HEK293 (cell line): ENCODE data around the gene L3MBTL4.

Source experiments
- CTCF ChIA-PET: fragments of 350-600 bp; formaldehyde crosslinking; extraction: SDS; loops from one replicate; lab custom pipeline; 2021; ENCODE audit warnings: antibody characterized with exemption; lab: Yijun Ruan, JAX
- POLR2A ChIA-PET: fragments of 300-600 bp; formaldehyde crosslinking; extraction: SDS; loops from one replicate; lab custom pipeline; 2020; ENCODE audit warnings: antibody characterized with exemption, inconsistent platforms; lab: Yijun Ruan, JAX
- H3K27ac ChIP-seq: fragments of 200-500 bp; sonication (Bioruptor generic); 2 replicates; pipeline ENCODE4 v1.5.1; 2014; ENCODE audit warnings: low read depth, low read length, control low read depth, inconsistent platforms; ENCODE audit errors: extremely low read depth
- H3K36me3 ChIP-seq, 2 experiments: fragments of 200-500 bp in 1 of 2; sonication (Bioruptor generic) in 1 of 2; 1 replicate in 1 of 2; 2 replicates in 1 of 2; pipeline ENCODE4 v1.5.1; 2014 to 2017; ENCODE audit warnings: inconsistent platforms in 2 of 2, low read length in 2 of 2; ENCODE audit not compliant: control insufficient read depth in 2 of 2, insufficient read depth in 1 of 2
- H3K4me1 ChIP-seq: fragments of 200-500 bp; sonication (Bioruptor generic); 2 replicates; pipeline ENCODE4 v1.5.1; 2014; ENCODE audit warnings: mild to moderate bottlenecking, low read length, inconsistent platforms; ENCODE audit not compliant: control insufficient read depth, insufficient read depth
- H3K4me3 ChIP-seq: 2 replicates; pipeline ENCODE4 v1.5.1; 2011; ENCODE audit warnings: low read depth, mild to moderate bottlenecking, control low read depth, low read length, moderate library complexity
- H3K9me3 ChIP-seq: fragments of 200-500 bp; sonication (Bioruptor generic); 2 replicates; pipeline ENCODE4 v1.5.1; 2014; ENCODE audit warnings: low read depth, low read length, inconsistent platforms; ENCODE audit not compliant: control insufficient read depth, insufficient read depth
- GFI1B ChIP-seq: fragments of 450-650 bp; formaldehyde crosslinking; IDR thresholded peaks from 2 replicates; pipeline ENCODE4 v1.5.1; 2016; ENCODE audit warnings: missing biosample characterization, missing genetic modification characterization
- GLIS1 ChIP-seq: fragments of 450-650 bp; formaldehyde crosslinking; IDR thresholded peaks from 2 replicates; pipeline ENCODE4 v1.5.1; 2016; ENCODE audit warnings: missing biosample characterization, missing genetic modification characterization
- GLIS2 ChIP-seq: fragments of 450-650 bp; formaldehyde crosslinking; IDR thresholded peaks from 2 replicates; pipeline ENCODE4 v1.5.1; 2016; ENCODE audit warnings: missing biosample characterization, missing genetic modification characterization
- KLF10 ChIP-seq: fragments of 450-650 bp; IDR thresholded peaks from 2 replicates; pipeline ENCODE4 v1.5.1; 2018; ENCODE audit warnings: missing biosample characterization, mild to moderate bottlenecking, missing genetic modification characterization
- MEIS1 ChIP-seq: sonication (generic); formaldehyde crosslinking; IDR thresholded peaks from 2 replicates; pipeline ENCODE4 v1.8.1; 2022; ENCODE audit warnings: missing genetic modification reagents, mild to moderate bottlenecking, borderline replicate concordance
- MZF1 ChIP-seq: fragments of 450-650 bp; formaldehyde crosslinking; IDR thresholded peaks from 2 replicates; pipeline ENCODE4 v1.5.1; 2017; ENCODE audit warnings: missing biosample characterization, missing genetic modification characterization, borderline replicate concordance
- PRDM1 ChIP-seq: fragments of 450-650 bp; formaldehyde crosslinking; IDR thresholded peaks from 2 replicates; pipeline ENCODE4; 2016; ENCODE audit warnings: missing biosample characterization, missing genetic modification characterization
- ZIC2 ChIP-seq: fragments of 450-650 bp; formaldehyde crosslinking; IDR thresholded peaks from 2 replicates; pipeline ENCODE4 v1.5.1; 2016; ENCODE audit warnings: missing biosample characterization, missing genetic modification characterization
- ZNF174 ChIP-seq: fragments of 450-650 bp; formaldehyde crosslinking; IDR thresholded peaks from 2 replicates; pipeline ENCODE4 v1.5.0; 2017; ENCODE audit warnings: missing biosample characterization, mild to moderate bottlenecking, missing genetic modification characterization
- ZNF23 ChIP-seq: fragments of 450-650 bp; formaldehyde crosslinking; IDR thresholded peaks from 2 replicates; pipeline ENCODE4 v1.5.1; 2016; ENCODE audit warnings: missing biosample characterization, missing genetic modification characterization, borderline replicate concordance
- ZNF354C ChIP-seq: fragments of 450-650 bp; formaldehyde crosslinking; IDR thresholded peaks from 2 replicates; pipeline ENCODE4 v1.5.1; 2016; ENCODE audit warnings: missing biosample characterization, missing genetic modification characterization, low read depth, borderline replicate concordance
- ZNF48 ChIP-seq: fragments of 450-650 bp; formaldehyde crosslinking; IDR thresholded peaks from 2 replicates; pipeline ENCODE4 v1.5.1; 2016; ENCODE audit warnings: missing biosample characterization, missing genetic modification characterization
- ZNF555 ChIP-seq: fragments of 450-650 bp; formaldehyde crosslinking; conservative IDR thresholded peaks from 2 replicates; pipeline ENCODE4 v1.5.1; 2017; ENCODE audit warnings: missing biosample characterization, mild to moderate bottlenecking, missing genetic modification characterization, inconsistent platforms
- ZNF561 ChIP-seq: fragments of 450-650 bp; IDR thresholded peaks from 2 replicates; pipeline ENCODE4 v1.5.1; 2018; ENCODE audit warnings: missing biosample characterization, missing genetic modification characterization, borderline replicate concordance
- ZNF596 ChIP-seq: fragments of 450-650 bp; IDR thresholded peaks from 2 replicates; pipeline ENCODE4 v1.5.0; 2018; ENCODE audit warnings: missing biosample characterization, mild to moderate bottlenecking, missing genetic modification characterization, moderate library complexity
- ZNF660 ChIP-seq: fragments of 450-650 bp; IDR thresholded peaks from 2 replicates; pipeline ENCODE4 v1.5.1; 2018; ENCODE audit warnings: missing biosample characterization, mild to moderate bottlenecking, missing genetic modification characterization
- ZNF791 ChIP-seq: fragments of 450-650 bp; formaldehyde crosslinking; IDR thresholded peaks from 2 replicates; pipeline ENCODE4 v1.5.1; 2016; ENCODE audit warnings: missing biosample characterization, missing genetic modification characterization
- ZSCAN16 ChIP-seq: fragments of 450-650 bp; formaldehyde crosslinking; IDR thresholded peaks from 2 replicates; pipeline ENCODE4 v1.5.1; 2016; ENCODE audit warnings: missing biosample characterization, missing genetic modification characterization
- TF ChIP-seq, protein P1 (sequence below): fragments of 450-650 bp; formaldehyde crosslinking; IDR thresholded peaks from 2 replicates; pipeline ENCODE4 v1.5.1; 2017; ENCODE audit warnings: missing biosample characterization, missing genetic modification characterization
- TF ChIP-seq, protein P2 (sequence below): fragments of 450-650 bp; formaldehyde crosslinking; IDR thresholded peaks from 2 replicates; pipeline ENCODE4 v1.5.1; 2016; ENCODE audit warnings: missing biosample characterization, missing genetic modification characterization
- TF ChIP-seq, protein P3 (sequence below): fragments of 450-650 bp; formaldehyde crosslinking; IDR thresholded peaks from 2 replicates; pipeline ENCODE4 v1.5.1; 2016; ENCODE audit warnings: missing biosample characterization, missing genetic modification characterization
- TF ChIP-seq, protein P4 (sequence below): fragments of 450-650 bp; formaldehyde crosslinking; IDR thresholded peaks from 2 replicates; pipeline ENCODE4 v1.5.1; 2016; ENCODE audit warnings: missing biosample characterization, missing genetic modification characterization
- TF ChIP-seq, protein P5 (sequence below): fragments of 450-650 bp; formaldehyde crosslinking; IDR thresholded peaks from 2 replicates; pipeline ENCODE4 v1.5.1; 2016; ENCODE audit warnings: missing biosample characterization, missing genetic modification characterization
- TF ChIP-seq, protein P6 (sequence below): fragments of 450-650 bp; formaldehyde crosslinking; IDR thresholded peaks from 2 replicates; pipeline ENCODE4 v1.5.1; 2016; ENCODE audit warnings: missing biosample characterization, missing genetic modification characterization

Gene L3MBTL4

DNA sequence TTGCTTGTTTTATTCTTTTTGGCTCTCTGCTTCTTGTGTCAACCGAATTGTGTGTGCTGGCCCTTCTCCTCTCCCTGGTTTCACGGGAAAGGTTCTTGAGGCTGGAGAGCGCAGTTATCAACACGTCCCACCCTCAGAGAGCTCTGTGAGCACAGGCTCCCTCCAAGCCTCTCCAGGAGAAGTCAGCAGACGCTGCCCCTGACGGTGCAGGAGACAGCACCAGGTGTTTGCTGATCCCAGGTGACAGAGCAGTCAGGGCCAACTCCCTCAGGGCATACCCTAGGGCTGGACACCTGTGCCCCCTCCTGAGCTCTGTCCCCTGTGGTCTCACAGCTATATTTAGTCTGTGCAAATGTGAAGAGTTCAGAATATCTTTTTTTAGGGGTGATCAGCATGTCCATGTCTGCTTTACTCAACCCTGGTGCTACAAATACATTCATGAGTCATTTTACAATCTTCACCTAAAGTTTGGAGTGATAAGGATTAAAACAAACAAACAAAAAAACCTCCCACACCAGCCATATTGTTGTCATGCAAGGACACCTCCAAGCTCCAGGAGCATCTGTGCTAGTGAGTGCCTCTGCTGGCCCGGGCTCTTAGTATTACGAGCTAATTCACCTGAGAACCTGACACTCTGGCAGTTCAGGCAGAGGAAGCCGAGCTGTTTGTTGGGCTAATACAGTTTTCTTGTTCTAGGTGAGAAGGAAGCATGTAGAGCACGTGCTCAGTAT is 453.4 kb downstream of the L3MBTL4 start:
- H3K36me3 ChIP-seq: no peaks in the 10 kb centered on the region
- POLR2A ChIA-PET: no interaction called here
- no peak overlapping the region for H3K4me3 ChIP-seq
- TF ChIP-seq ZNF23 (tag by site-specific recombination) (no peak), ZNF660 (tag by site-specific recombination) (no peak), GLIS1 (tag by site-specific recombination) (no peak), ZSCAN16 (no peak), ZNF791 (tag by site-specific recombination) (no peak), MZF1 (tag by site-specific recombination) (no peak)
- TF ChIP-seq, protein P1, sequence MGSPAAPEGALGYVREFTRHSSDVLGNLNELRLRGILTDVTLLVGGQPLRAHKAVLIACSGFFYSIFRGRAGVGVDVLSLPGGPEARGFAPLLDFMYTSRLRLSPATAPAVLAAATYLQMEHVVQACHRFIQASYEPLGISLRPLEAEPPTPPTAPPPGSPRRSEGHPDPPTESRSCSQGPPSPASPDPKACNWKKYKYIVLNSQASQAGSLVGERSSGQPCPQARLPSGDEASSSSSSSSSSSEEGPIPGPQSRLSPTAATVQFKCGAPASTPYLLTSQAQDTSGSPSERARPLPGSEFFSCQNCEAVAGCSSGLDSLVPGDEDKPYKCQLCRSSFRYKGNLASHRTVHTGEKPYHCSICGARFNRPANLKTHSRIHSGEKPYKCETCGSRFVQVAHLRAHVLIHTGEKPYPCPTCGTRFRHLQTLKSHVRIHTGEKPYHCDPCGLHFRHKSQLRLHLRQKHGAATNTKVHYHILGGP (tag by site-specific recombination): no peak
- peaks cover 13% of the 10 kb centered on the region for H3K4me1 ChIP-seq
- no peaks in the 10 kb centered on the region for H3K9me3 ChIP-seq
- CTCF ChIA-PET: interaction anchor here (0.6 to 2.0 kb wide), 3 partner anchors 11 to 444 kb away, joined by 3 to 5 read pairs (median 5); no protein-coding TSS in a partner anchor
- H3K27ac ChIP-seq: no peak overlapping the region

DNA sequence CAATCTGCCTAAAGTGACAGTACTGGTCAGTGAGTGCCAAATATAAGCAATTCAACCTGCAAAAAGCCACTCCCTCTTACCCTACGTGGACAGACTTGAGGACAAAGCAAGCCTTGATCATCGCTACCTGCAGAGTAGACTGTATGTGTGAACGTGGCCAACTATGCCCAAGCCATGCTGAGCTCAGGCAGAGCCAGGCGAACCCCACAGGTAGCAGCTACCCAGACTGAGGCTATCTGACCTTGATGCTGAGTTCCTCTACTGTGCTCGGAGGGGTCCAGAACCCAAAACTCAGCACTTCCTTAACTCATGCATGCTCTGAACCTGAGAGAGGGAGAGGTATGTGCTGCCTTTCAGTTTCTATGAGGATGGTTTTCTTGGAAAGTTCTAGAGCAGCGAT is 455.9 kb downstream of the L3MBTL4 start:
- no peaks in the 10 kb centered on the region for H3K9me3 ChIP-seq
- ChIA-PET CTCF (interaction anchor here (1.0 kb wide), 1 partner anchor 16 kb away, joined by 6 read pairs; no protein-coding TSS in a partner anchor), POLR2A (no interaction called here)
- no peaks in the 10 kb centered on the region for H3K36me3 ChIP-seq
- peaks cover 13% of the 10 kb centered on the region for H3K4me1 ChIP-seq
- H3K4me3 ChIP-seq: no peak overlapping the region
- H3K27ac ChIP-seq: no peak overlapping the region
- TF ChIP-seq, protein P2, sequence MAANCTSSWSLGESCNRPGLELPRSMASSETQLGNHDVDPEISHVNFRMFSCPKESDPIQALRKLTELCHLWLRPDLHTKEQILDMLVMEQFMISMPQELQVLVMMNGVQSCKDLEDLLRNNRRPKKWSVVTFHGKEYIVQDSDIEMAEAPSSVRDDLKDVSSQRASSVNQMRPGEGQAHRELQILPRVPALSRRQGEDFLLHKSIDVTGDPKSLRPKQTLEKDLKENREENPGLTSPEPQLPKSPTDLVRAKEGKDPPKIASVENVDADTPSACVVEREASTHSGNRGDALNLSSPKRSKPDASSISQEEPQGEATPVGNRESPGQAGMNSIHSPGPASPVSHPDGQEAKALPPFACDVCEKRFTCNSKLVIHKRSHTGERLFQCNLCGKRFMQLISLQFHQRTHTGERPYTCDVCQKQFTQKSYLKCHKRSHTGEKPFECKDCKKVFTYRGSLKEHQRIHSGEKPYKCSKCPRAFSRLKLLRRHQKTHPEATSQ (tag by site-specific recombination): no peak
- TF ChIP-seq, protein P3, sequence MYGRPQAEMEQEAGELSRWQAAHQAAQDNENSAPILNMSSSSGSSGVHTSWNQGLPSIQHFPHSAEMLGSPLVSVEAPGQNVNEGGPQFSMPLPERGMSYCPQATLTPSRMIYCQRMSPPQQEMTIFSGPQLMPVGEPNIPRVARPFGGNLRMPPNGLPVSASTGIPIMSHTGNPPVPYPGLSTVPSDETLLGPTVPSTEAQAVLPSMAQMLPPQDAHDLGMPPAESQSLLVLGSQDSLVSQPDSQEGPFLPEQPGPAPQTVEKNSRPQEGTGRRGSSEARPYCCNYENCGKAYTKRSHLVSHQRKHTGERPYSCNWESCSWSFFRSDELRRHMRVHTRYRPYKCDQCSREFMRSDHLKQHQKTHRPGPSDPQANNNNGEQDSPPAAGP (tag by site-specific recombination): no peak
- TF ChIP-seq ZNF48 (tag by site-specific recombination): no peak
- no peak for TF ChIP-seq GFI1B
- TF ChIP-seq, protein P4, sequence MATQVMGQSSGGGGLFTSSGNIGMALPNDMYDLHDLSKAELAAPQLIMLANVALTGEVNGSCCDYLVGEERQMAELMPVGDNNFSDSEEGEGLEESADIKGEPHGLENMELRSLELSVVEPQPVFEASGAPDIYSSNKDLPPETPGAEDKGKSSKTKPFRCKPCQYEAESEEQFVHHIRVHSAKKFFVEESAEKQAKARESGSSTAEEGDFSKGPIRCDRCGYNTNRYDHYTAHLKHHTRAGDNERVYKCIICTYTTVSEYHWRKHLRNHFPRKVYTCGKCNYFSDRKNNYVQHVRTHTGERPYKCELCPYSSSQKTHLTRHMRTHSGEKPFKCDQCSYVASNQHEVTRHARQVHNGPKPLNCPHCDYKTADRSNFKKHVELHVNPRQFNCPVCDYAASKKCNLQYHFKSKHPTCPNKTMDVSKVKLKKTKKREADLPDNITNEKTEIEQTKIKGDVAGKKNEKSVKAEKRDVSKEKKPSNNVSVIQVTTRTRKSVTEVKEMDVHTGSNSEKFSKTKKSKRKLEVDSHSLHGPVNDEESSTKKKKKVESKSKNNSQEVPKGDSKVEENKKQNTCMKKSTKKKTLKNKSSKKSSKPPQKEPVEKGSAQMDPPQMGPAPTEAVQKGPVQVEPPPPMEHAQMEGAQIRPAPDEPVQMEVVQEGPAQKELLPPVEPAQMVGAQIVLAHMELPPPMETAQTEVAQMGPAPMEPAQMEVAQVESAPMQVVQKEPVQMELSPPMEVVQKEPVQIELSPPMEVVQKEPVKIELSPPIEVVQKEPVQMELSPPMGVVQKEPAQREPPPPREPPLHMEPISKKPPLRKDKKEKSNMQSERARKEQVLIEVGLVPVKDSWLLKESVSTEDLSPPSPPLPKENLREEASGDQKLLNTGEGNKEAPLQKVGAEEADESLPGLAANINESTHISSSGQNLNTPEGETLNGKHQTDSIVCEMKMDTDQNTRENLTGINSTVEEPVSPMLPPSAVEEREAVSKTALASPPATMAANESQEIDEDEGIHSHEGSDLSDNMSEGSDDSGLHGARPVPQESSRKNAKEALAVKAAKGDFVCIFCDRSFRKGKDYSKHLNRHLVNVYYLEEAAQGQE: no peak
- TF ChIP-seq ZNF174 (tag by site-specific recombination): no peak
- no peak for TF ChIP-seq ZNF555 (tag by site-specific recombination)
- TF ChIP-seq KLF10 (tag by site-specific recombination): no peak
- no peak for TF ChIP-seq MEIS1 (CRISPR knock-in tag)
- no peak for TF ChIP-seq ZIC2 (tag by site-specific recombination)
- TF ChIP-seq ZNF596: no peak
- TF ChIP-seq, protein P5, sequence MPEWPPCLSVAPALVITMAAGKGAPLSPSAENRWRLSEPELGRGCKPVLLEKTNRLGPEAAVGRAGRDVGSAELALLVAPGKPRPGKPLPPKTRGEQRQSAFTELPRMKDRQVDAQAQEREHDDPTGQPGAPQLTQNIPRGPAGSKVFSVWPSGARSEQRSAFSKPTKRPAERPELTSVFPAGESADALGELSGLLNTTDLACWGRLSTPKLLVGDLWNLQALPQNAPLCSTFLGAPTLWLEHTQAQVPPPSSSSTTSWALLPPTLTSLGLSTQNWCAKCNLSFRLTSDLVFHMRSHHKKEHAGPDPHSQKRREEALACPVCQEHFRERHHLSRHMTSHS: no peak
- TF ChIP-seq ZNF561 (tag by site-specific recombination): no peak
- TF ChIP-seq, protein P6, sequence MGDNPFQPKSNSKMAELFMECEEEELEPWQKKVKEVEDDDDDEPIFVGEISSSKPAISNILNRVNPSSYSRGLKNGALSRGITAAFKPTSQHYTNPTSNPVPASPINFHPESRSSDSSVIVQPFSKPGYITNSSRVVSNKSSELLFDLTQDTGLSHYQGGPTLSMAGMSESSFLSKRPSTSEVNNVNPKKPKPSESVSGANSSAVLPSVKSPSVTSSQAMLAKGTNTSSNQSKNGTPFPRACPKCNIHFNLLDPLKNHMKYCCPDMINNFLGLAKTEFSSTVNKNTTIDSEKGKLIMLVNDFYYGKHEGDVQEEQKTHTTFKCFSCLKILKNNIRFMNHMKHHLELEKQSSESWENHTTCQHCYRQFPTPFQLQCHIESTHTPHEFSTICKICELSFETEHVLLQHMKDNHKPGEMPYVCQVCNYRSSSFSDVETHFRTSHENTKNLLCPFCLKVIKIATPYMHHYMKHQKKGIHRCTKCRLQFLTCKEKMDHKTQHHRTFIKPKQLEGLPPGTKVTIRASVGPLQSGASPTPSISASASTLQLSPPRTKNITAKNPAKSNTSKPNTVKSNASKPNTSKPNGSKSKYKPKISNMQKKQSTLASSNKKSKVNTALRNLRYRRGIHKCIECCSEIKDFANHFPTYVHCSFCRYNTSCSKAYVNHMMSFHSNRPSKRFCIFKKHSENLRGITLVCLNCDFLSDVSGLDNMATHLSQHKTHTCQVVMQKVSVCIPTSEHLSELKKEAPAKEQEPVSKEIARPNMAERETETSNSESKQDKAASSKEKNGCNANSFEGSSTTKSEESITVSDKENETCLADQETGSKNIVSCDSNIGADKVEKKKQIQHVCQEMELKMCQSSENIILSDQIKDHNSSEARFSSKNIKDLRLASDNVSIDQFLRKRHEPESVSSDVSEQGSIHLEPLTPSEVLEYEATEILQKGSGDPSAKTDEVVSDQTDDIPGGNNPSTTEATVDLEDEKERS (tag by site-specific recombination): no peak
- no peak for TF ChIP-seq PRDM1 (tag by site-specific recombination)
- no peak for TF ChIP-seq ZNF354C (tag by site-specific recombination)
- no peak for TF ChIP-seq GLIS2
